ENCODE measurements around the gene SUMO3. TPM values are rescaled to one million over a fixed set of nuclear protein-coding genes. Genes with fewer than 3 reads are reported as not detected.
A peak's percentile ranks its signal among the peaks of the same experiment; 100 is the strongest.

Gene SUMO3
- total RNA-seq, 6 experiments from 2014 or later = 33.4 to 41.2 (median 36.6) TPM

DNA sequence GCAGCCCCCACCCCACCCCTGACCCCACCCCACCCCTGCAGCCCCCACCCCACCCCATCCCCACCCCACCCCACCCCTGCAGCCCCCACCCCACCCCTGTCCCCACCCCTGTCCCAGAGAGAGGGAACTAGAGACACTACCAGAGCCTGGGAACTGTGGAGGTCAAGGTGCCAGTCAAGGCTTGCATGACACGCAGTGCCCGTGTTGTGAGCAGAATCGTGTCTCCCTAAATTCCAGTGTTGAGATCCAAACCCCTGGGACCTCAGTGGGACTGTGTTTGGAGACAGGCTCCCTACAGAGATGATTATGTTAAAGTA, 18.4 kb upstream of the SUMO3 start:
- no peak for TF ChIP-seq POLR2A (IDR thresholded peaks at IDR 0.05)
- TF ChIP-seq, protein P1, sequence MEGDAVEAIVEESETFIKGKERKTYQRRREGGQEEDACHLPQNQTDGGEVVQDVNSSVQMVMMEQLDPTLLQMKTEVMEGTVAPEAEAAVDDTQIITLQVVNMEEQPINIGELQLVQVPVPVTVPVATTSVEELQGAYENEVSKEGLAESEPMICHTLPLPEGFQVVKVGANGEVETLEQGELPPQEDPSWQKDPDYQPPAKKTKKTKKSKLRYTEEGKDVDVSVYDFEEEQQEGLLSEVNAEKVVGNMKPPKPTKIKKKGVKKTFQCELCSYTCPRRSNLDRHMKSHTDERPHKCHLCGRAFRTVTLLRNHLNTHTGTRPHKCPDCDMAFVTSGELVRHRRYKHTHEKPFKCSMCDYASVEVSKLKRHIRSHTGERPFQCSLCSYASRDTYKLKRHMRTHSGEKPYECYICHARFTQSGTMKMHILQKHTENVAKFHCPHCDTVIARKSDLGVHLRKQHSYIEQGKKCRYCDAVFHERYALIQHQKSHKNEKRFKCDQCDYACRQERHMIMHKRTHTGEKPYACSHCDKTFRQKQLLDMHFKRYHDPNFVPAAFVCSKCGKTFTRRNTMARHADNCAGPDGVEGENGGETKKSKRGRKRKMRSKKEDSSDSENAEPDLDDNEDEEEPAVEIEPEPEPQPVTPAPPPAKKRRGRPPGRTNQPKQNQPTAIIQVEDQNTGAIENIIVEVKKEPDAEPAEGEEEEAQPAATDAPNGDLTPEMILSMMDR (IDR thresholded peaks at IDR 0.05) = no peak
- Histone ChIP-seq H3K4me3 (no peak overlapping the region), H3K27ac (no peak overlapping the region), H3K9me3 (no peaks in the 10 kb centered on the region), H3K4me1 (no peaks in the 10 kb centered on the region), H3K36me3 (no peaks in the 10 kb centered on the region), H3K27me3 (no peaks in the 10 kb centered on the region)
- 37% methylated on average over 3 of the region's 3 CpGs for WGBS (ENCODE audit: insufficient coverage, low coverage, low lambda C conversion rate, missing lambda C conversion rate)
- DNase-seq (no peak), ATAC-seq (no peak)
- intact Hi-C loops (cut with DNase I) = no loop called here

DNA sequence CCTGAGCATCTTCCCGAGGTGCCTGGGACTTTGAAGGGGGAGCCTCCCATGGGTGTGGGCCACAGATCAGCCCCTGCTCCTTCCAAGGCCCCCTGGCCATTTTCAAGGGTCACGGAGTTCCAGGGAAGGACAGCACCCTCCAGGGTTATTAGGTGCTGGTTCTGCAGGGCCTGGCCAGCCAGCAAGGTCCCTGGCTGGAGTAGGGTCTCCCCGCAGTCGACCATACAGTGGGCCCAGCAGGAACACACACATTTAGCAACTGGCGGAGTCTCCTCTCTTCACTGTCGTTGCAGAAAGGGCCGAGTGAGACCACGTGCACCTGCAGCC, 17.7 kb upstream of the SUMO3 start:
- intact Hi-C loops (cut with DNase I) = no loop called here
- Histone ChIP-seq H3K27ac (no peak overlapping the region), H3K4me1 (no peaks in the 10 kb centered on the region), H3K36me3 (no peaks in the 10 kb centered on the region), H3K27me3 (no peaks in the 10 kb centered on the region), H3K9me3 (no peaks in the 10 kb centered on the region), H3K4me3 (no peak overlapping the region)
- DNase-seq = peak in 1 of 3 donors; percentile 15
- ATAC-seq = no peak
- no peak for TF ChIP-seq POLR2A (IDR thresholded peaks at IDR 0.05)
- TF ChIP-seq, protein P1 (IDR thresholded peaks at IDR 0.05) = no peak
- WGBS (ENCODE audit: insufficient coverage, low coverage, low lambda C conversion rate, missing lambda C conversion rate) = no CpG with 5 or more reads among the region's 8 CpGs

DNA sequence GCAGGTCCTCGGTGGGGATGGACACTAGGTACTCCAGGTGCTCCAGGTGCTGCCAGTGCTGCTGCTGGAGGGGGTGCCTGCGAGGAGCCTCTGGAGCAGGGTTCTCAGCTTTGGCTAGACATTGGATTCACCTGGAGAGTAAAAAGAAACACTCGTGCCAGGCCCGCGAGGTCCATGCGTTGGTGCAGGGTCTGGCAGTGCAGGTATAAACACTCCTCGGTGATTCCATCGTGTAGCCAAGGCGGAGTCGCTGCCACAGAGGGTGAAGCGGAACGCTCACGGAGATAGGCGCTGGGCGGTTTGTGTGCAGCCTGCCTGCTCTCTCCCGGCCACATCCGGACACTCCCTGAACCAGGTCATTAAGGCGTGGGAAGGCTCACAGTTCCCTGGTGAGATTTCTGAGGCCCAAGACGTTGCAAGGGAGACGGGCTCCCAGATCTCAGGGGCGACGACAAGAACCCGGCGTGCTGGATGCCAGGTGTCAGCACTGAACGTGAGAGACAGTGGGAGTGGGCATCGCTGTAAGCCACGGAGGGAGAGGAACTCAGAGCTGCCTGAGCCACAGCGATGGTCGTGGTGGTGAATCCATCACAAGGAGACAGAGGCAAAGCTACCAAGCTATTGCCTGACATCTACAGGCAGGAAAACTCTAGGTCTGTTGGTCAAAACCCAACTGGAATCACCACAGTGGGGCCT, 17.2 kb upstream of the SUMO3 start:
- H3K27ac ChIP-seq = no peak overlapping the region
- WGBS (ENCODE audit: insufficient coverage, low coverage, low lambda C conversion rate, missing lambda C conversion rate) = 63% methylated on average over 4 of the region's 29 CpGs

DNA sequence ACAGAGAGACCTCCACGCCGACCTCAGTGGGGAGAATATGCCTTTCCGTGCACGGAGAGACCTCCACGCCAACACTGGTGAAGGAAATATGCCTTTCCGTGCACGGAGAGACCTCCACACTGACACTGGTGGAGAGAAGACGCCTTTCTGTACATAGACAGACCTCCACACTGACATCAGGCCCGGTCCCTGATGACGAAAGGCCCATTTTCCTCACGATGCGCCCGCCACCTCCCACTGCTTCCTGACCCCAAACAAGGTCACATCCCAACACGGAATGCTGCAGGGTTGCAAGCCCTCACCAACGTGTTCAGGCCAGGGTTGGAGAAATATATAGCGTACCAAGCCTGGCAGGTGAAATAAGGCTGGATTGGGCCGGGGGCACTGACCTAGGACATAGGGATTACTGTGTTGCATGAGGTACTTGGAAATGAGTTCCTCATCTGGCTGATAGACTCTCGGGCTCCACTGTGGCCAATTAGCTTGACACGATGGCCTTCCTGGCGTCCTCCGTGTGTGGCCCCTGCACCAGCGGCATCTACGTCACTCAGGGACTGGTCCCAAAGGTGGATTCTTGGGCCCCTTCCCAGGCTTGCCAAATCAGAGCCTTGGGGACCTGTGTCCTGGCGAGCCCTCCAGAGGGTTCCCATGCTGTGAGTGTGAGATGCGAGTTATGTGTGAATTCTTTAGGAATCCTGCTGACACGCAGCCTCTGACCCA, 16.5 kb upstream of the SUMO3 start:
- TF ChIP-seq, protein P1 (IDR thresholded peaks at IDR 0.05) = no peak
- no peak for TF ChIP-seq POLR2A (IDR thresholded peaks at IDR 0.05)
- no peak overlapping the region for H3K27ac ChIP-seq
- no peak overlapping the region for H3K4me3 ChIP-seq
- no peaks in the 10 kb centered on the region for H3K4me1 ChIP-seq
- intact Hi-C loops (cut with DNase I) = no loop called here
- no peaks in the 10 kb centered on the region for H3K27me3 ChIP-seq
- no peaks in the 10 kb centered on the region for H3K36me3 ChIP-seq
- H3K9me3 ChIP-seq = no peaks in the 10 kb centered on the region
- DNase-seq = peak in 1 of 3 donors; percentile 36
- no peak for ATAC-seq
- 71% methylated on average over 14 of the region's 26 CpGs for WGBS (ENCODE audit: insufficient coverage, low coverage, low lambda C conversion rate, missing lambda C conversion rate)

More for the DNA sequence above, 17.2 kb upstream of the SUMO3 start:
- Histone ChIP-seq H3K9me3 (no peaks in the 10 kb centered on the region), H3K4me3 (no peak overlapping the region), H3K4me1 (no peaks in the 10 kb centered on the region), H3K27me3 (no peaks in the 10 kb centered on the region), H3K36me3 (no peaks in the 10 kb centered on the region)
- ATAC-seq = no peak
- peak in 1 of 3 donors; percentile 42 for DNase-seq
- intact Hi-C loops (cut with DNase I) = no loop called here
- TF ChIP-seq, protein P1 (IDR thresholded peaks at IDR 0.05) = no peak
- TF ChIP-seq POLR2A (IDR thresholded peaks at IDR 0.05) = no peak
